Endothelial cell (in vitro differentiated cells): ENCODE data around the gene MCEMP1. TPM values are rescaled to one million over a fixed set of nuclear protein-coding genes. Genes with fewer than 3 reads are reported as not detected.

ENCODE experiments used
- DNase-seq: peaks from one replicate; pipeline ENCODE4 v3.0.0; 2021; ENCODE audit warnings: low spot score
- H3K27ac Mint-ChIP-seq: one replicate; pipeline ENCODE4 v1.8.0; 2021; ENCODE audit warnings: mixed read lengths, inconsistent platforms; ENCODE audit not compliant: unreplicated experiment
- H3K27me3 Mint-ChIP-seq: one replicate; pipeline ENCODE4 v1.8.0; 2021; ENCODE audit warnings: mild to moderate bottlenecking, moderate library complexity, mixed read lengths, inconsistent platforms; ENCODE audit not compliant: unreplicated experiment
- H3K36me3 Mint-ChIP-seq: one replicate; pipeline ENCODE4 v1.8.0; 2021; ENCODE audit warnings: mild to moderate bottlenecking, low read depth, mixed read lengths, inconsistent platforms; ENCODE audit not compliant: unreplicated experiment
- H3K4me1 Mint-ChIP-seq: one replicate; pipeline ENCODE4 v1.8.0; 2021; ENCODE audit warnings: mild to moderate bottlenecking, mixed read lengths, inconsistent platforms; ENCODE audit not compliant: unreplicated experiment
- H3K4me3 Mint-ChIP-seq: one replicate; pipeline ENCODE4 v1.8.0; 2021; ENCODE audit warnings: mild to moderate bottlenecking, mixed read lengths, inconsistent platforms; ENCODE audit not compliant: unreplicated experiment
- H3K9me3 Mint-ChIP-seq: one replicate; pipeline ENCODE4 v1.8.0; 2021; ENCODE audit warnings: mixed read lengths, inconsistent platforms; ENCODE audit not compliant: unreplicated experiment
- total RNA-seq: library from RNA; stranded (reverse); fragmentation: NEBNext Ultra II Directional; extraction: Animal tissue kit (Norgen Biotek cat#: 25700); gene quantifications from one replicate; pipeline ENCODE4 v1.2.1, GENCODE V29; 2021; ENCODE audit not compliant: unreplicated experiment
- TF ChIP-seq, protein P1 (sequence below): fragments of 200-600 bp; sonication (generic); IDR thresholded peaks from one replicate; pipeline ENCODE4 v1.5.0; 2021; ENCODE audit warnings: antibody characterized with exemption; ENCODE audit not compliant: unreplicated experiment

Gene MCEMP1
- total RNA-seq, 1 donor from 2014 or later: not detected

DNA sequence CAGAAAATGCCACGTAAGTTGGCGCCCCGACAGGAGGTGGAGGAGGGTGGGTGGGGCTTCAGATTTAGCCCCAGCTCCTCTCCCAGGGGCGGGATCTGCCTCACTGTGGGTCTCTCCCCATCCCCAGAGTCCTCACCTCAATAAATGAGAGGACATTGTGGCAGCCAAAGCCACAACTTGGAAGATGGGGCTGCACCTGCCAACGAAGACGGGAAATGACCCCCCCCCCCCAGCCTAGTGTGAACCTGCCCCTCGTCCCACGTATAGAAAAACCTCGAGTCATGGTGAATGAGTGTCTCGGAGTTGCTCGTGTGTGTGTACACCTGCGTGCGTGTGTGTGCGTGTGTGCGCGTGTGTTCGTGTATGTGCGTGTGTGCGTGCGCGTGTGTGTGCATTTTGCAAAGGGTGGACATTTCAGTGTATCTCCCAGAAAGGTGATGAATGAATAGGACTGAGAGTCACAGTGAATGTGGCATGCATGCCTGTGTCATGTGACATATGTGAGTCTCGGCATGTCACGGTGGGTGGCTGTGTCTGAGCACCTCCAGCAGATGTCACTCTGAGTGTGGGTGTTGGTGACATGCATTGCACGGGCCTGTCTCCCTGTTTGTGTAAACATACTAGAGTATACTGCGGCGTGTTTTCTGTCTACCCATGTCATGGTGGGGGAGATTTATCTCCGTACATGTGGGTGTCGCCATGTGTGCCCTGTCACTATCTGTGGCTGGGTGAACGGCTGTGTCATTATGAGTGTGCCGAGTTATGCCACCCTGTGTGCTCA is 2.3 kb downstream of the MCEMP1 start:
- Mint-ChIP-seq H3K4me3 (peak overlapping the region; percentile 31), H3K4me1 (no peaks in the 10 kb centered on the region), H3K27ac (no peak overlapping the region), H3K9me3 (peaks cover 4% of the 10 kb centered on the region), H3K27me3 (peaks cover 14% of the 10 kb centered on the region), H3K36me3 (peaks cover 9% of the 10 kb centered on the region)
- TF ChIP-seq, protein P1, sequence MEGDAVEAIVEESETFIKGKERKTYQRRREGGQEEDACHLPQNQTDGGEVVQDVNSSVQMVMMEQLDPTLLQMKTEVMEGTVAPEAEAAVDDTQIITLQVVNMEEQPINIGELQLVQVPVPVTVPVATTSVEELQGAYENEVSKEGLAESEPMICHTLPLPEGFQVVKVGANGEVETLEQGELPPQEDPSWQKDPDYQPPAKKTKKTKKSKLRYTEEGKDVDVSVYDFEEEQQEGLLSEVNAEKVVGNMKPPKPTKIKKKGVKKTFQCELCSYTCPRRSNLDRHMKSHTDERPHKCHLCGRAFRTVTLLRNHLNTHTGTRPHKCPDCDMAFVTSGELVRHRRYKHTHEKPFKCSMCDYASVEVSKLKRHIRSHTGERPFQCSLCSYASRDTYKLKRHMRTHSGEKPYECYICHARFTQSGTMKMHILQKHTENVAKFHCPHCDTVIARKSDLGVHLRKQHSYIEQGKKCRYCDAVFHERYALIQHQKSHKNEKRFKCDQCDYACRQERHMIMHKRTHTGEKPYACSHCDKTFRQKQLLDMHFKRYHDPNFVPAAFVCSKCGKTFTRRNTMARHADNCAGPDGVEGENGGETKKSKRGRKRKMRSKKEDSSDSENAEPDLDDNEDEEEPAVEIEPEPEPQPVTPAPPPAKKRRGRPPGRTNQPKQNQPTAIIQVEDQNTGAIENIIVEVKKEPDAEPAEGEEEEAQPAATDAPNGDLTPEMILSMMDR: no peak
- no peak for DNase-seq

DNA sequence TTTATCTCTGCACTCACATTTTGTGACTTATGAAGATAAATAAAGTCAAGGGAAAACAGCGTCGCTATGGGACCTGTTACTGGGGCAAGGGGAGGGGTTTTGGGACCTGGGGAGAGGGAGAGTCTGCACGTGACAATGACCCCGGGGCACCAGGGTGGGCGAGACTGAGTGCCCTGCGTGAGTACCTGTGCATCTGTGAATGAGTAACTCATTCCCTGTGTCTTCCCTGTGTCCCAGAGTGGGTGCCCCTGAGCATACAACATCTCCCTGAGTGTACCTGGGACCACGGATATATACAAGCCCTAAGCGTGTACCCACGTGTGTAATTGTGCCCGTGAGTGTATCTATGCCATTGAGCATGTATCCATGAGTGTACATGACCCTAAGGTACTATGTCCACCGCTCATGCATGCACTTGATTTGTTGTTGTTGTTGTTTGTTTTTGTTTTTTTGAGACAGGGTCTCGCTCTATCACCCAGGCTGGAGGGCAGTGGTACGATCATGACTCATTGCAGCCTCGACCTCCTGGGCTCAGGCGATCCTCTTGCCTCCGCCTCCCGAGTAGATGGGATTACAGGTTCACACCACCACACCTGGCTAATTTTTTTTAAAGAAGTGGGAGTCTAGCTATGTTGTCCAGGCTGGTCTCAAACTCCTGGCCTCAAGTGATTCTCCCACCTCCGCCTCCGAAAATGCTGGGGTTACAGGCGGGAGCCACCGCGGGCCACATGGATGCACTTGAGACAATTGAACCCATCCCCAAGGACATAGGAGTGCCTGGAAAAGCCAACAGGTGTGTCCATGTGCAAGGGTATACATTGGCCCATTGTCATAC is 3.1 kb downstream of the MCEMP1 start:
- peaks cover 9% of the 10 kb centered on the region for H3K36me3 Mint-ChIP-seq
- peak overlapping the region; percentile 50 for H3K27ac Mint-ChIP-seq
- peak overlapping the region; percentile 80 for H3K4me3 Mint-ChIP-seq
- no peaks in the 10 kb centered on the region for H3K9me3 Mint-ChIP-seq
- no peaks in the 10 kb centered on the region for H3K4me1 Mint-ChIP-seq
- TF ChIP-seq, protein P1: no peak
- H3K27me3 Mint-ChIP-seq: peaks cover 14% of the 10 kb centered on the region
- no peak for DNase-seq

GRCh38 chr19:7680606-7681339 is 3.9 kb downstream of the MCEMP1 start, which contains the start of gene TRAPPC5:
Gene TRAPPC5 (plus strand): TSS chr19:7680833. CDS start chr19:7682254, 1,421 bp downstream.
- Mint-ChIP-seq H3K27ac (peak within 1 kb of the TSS; percentile 50), H3K27me3 (peaks cover 14% of the 10 kb centered on the region), H3K36me3 (peaks cover 12% of the 10 kb centered on the region), H3K4me1 (no peaks in the 10 kb centered on the region), H3K9me3 (no peaks in the 10 kb centered on the region), H3K4me3 (peak within 1 kb of the TSS; percentile 91)
- peak; percentile 95 for DNase-seq
- TF ChIP-seq, protein P1: peak; percentile 89

DNA sequence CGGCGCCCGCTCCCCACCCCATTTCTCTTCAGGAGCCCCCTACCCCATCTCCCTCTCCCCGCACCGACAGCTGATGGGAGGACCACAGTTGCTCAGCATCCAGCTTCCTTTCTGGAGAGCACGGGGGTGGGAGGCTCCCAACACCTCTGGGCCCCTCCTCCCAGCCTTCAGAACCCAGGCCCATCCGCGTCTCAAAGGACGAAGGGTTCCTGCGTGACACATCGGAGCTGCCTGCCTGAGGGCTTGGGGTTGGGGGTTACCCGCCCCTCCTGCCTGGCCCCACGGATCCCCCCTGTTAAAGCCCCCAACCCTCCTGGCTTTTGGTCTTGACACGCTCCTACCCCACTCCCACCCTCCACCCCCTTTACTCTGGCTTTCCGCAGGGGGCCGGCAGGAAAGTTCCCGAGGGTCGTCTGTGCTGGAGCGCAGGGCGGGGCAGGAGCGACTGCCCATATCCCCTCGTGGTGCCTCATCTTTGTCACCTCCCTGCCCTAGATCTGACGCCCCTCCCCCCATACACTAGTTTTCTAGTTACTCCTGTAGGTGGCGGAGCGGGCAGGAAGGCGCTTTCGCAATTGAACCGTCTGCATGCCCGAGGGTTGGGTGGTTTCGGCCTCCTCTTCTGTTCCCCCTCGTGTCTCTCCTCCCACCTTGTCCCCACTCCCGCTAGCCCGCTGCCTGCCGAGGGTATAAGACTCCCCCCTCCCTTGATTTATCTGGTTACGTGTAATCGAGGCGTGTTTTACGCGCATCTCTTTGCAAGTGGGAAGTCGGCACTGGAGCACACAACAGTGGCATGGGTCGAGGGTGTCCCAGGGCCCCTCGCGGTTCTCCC is 4.7 kb downstream of the MCEMP1 start:
- TF ChIP-seq, protein P1: peak; percentile 16
- H3K4me3 Mint-ChIP-seq: peak overlapping the region; percentile 91
- H3K27ac Mint-ChIP-seq: no peak overlapping the region
- peaks cover 13% of the 10 kb centered on the region for H3K36me3 Mint-ChIP-seq
- peak; percentile 75 for DNase-seq
- no peaks in the 10 kb centered on the region for H3K4me1 Mint-ChIP-seq
- H3K9me3 Mint-ChIP-seq: no peaks in the 10 kb centered on the region
- H3K27me3 Mint-ChIP-seq: peaks cover 14% of the 10 kb centered on the region
